HepG2 (cell line): Measurements from ENCODE around the gene ZNF714. TPM values are rescaled to one million over a fixed set of nuclear protein-coding genes. Genes with fewer than 3 reads are reported as not detected.

Experiments
- ARNTL ChIP-seq: sonication (generic); formaldehyde crosslinking; IDR thresholded peaks from 2 replicates; pipeline ENCODE4 v1.4.0; 2020; ENCODE audit warnings: mild to moderate bottlenecking, missing genetic modification reagents
- DDIT3 ChIP-seq: sonication (generic); formaldehyde crosslinking; IDR thresholded peaks from 2 replicates; pipeline ENCODE4 v1.4.0; 2020; ENCODE audit warnings: mild to moderate bottlenecking, missing genetic modification reagents
- DMAP1 ChIP-seq: IDR thresholded peaks from 2 replicates; pipeline ENCODE4 v1.6.1; 2016
- ETV6 ChIP-seq: sonication (generic); formaldehyde crosslinking; conservative IDR thresholded peaks from 2 replicates; pipeline ENCODE4 v1.4.0; 2020; ENCODE audit warnings: missing genetic modification reagents
- HOXA7 ChIP-seq: sonication (generic); formaldehyde crosslinking; IDR thresholded peaks from 2 replicates; pipeline ENCODE4 v1.8.1; 2022; ENCODE audit warnings: mild to moderate bottlenecking, missing genetic modification reagents, moderate library complexity
- KAT8 ChIP-seq: IDR thresholded peaks from 2 replicates; pipeline ENCODE4 v1.6.1; 2016; ENCODE audit warnings: missing genetic modification reagents, missing compliant biosample characterization
- KLF15 ChIP-seq: sonication (generic); formaldehyde crosslinking; IDR thresholded peaks from 2 replicates; pipeline ENCODE4 v1.8.1; 2023; ENCODE audit warnings: borderline replicate concordance, mild to moderate bottlenecking, inconsistent platforms, missing genetic modification reagents, mixed read lengths
- RFX1 ChIP-seq: fragments of 450-650 bp; IDR thresholded peaks from 2 replicates; pipeline ENCODE4 v1.6.1; 2017
- RXRB ChIP-seq: IDR thresholded peaks from 2 replicates; pipeline ENCODE4 v1.6.1; 2016; ENCODE audit warnings: borderline replicate concordance, missing genetic modification reagents, missing compliant biosample characterization
- SALL1 ChIP-seq: sonication (generic); formaldehyde crosslinking; IDR thresholded peaks from 2 replicates; pipeline ENCODE4 v1.8.0; 2022; ENCODE audit warnings: mild to moderate bottlenecking, missing genetic modification reagents
- TSC22D2 ChIP-seq: sonication (generic); formaldehyde crosslinking; IDR thresholded peaks from 2 replicates; pipeline ENCODE4 v1.5.1; 2020; ENCODE audit warnings: missing genetic modification reagents, mild to moderate bottlenecking, borderline replicate concordance
- ZNF3 ChIP-seq: IDR thresholded peaks from 2 replicates; pipeline ENCODE4 v1.7.0; 2017; ENCODE audit warnings: inconsistent platforms
- ZNF350 ChIP-seq: sonication (generic); formaldehyde crosslinking; IDR thresholded peaks from 2 replicates; pipeline ENCODE4 v1.4.0; 2020; ENCODE audit warnings: mild to moderate bottlenecking, low read depth, missing genetic modification reagents, borderline replicate concordance
- ZNF354B ChIP-seq: sonication (generic); formaldehyde crosslinking; IDR thresholded peaks from 2 replicates; pipeline ENCODE4 v1.8.0; 2022; ENCODE audit warnings: mild to moderate bottlenecking, missing genetic modification reagents
- ZNF562 ChIP-seq: sonication (generic); formaldehyde crosslinking; IDR thresholded peaks from 2 replicates; pipeline ENCODE4 v1.8.0; 2022; ENCODE audit warnings: missing genetic modification reagents, borderline replicate concordance
- ZNF563 ChIP-seq: sonication (generic); formaldehyde crosslinking; IDR thresholded peaks from 2 replicates; pipeline ENCODE4 v1.8.0; 2022; ENCODE audit warnings: mild to moderate bottlenecking, moderate library complexity, missing genetic modification reagents
- ZNF703 ChIP-seq: sonication (generic); formaldehyde crosslinking; IDR thresholded peaks from 2 replicates; pipeline ENCODE4 v1.5.1; 2020; ENCODE audit warnings: missing genetic modification reagents, mild to moderate bottlenecking, moderate library complexity, borderline replicate concordance
- ZNF879 ChIP-seq: sonication (generic); formaldehyde crosslinking; IDR thresholded peaks from 2 replicates; pipeline ENCODE4 v1.8.1; 2023; ENCODE audit warnings: missing genetic modification reagents
- polyA plus RNA-seq, 8 experiments: library from polyadenylated mRNA; depleted of rRNA in 3 of 8; stranded (reverse) in 7 of 8; unstranded in 1 of 8; fragments of >200 nt; fragmentation: Illumina TruSeq in 4 of 8; extraction: Trizol in 4 of 8; gene quantifications; 2 replicates each; pipeline versions ENCODE4 v1.2.1 to v1.2.3, GENCODE V29; 2011 to 2016; ENCODE audit warnings: low read depth in 4 of 8, missing spikeins in 1 of 8, mixed read lengths in 1 of 8; ENCODE audit not compliant: insufficient read depth in 1 of 8
- total RNA-seq, 5 experiments: library from RNA; depleted of rRNA; stranded (reverse); fragments of >200 nt; fragmentation: Illumina TruSeq; extraction: Trizol; gene quantifications; 2 replicates each; pipeline ENCODE4 v1.2.3, GENCODE V29; 2016; ENCODE audit warnings: low read depth in 1 of 5
- TF ChIP-seq, protein P1 (sequence below): sonication (generic); IDR thresholded peaks from 2 replicates; pipeline ENCODE4 v1.6.1; 2016; ENCODE audit warnings: low read depth, borderline replicate concordance
- TF ChIP-seq, protein P2 (sequence below): sonication (generic); formaldehyde crosslinking; IDR thresholded peaks from 2 replicates; pipeline ENCODE4 v1.9.0; 2021; ENCODE audit warnings: missing genetic modification reagents, mild to moderate bottlenecking, borderline replicate concordance
- TF ChIP-seq, protein P3 (sequence below), 2 experiments: fragments of 450-650 bp in 1 of 2; sonication (generic) in 1 of 2; formaldehyde crosslinking; IDR thresholded peaks; 2 replicates each; pipeline versions ENCODE4 v1.5.0 to v1.8.0; 2020 to 2022; ENCODE audit warnings: mild to moderate bottlenecking in 1 of 2, missing genetic modification reagents in 1 of 2
- TF ChIP-seq, protein P4 (sequence below): sonication (generic); formaldehyde crosslinking; IDR thresholded peaks from 2 replicates; pipeline ENCODE4 v1.4.0; 2020; ENCODE audit warnings: missing genetic modification reagents, borderline replicate concordance

Gene ZNF714
- total and polyA plus RNA-seq, 2 of the 13 experiments (the other 11 are each of a cell fraction or from before 2014, with no cell fraction given): 6.7 to 27.8 TPM

GRCh38 chr19:21141787-21142464 lies 59.9 kb downstream of the ZNF714 start, which contains the start of gene ZNF431 (continued):
- TF ChIP-seq, protein P1, sequence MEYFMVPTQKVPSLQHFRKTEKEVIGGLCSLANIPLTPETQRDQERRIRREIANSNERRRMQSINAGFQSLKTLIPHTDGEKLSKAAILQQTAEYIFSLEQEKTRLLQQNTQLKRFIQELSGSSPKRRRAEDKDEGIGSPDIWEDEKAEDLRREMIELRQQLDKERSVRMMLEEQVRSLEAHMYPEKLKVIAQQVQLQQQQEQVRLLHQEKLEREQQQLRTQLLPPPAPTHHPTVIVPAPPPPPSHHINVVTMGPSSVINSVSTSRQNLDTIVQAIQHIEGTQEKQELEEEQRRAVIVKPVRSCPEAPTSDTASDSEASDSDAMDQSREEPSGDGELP: peak; percentile 70; the same call in 1 of the 2 replicates
- TF ChIP-seq ZNF703 (CRISPR knock-in tag) (no peak), ARNTL (no peak), ZNF350 (peak; percentile 68; the same call in 1 of the 2 replicates), ZNF354B (no peak), ZNF879 (CRISPR knock-in tag) (no peak), KLF15 (no peak), ZNF563 (CRISPR knock-in tag) (no peak; the same call in 1 of the 2 replicates), ZNF3 (CRISPR knock-in tag) (no peak), ETV6 (0 out of 2 replicates have a peak, but pooled peaks have one; percentile 22), RFX1 (no peak), ZNF562 (CRISPR knock-in tag) (no peak), DMAP1 (CRISPR knock-in tag) (peak; percentile 46; the same call in 1 of the 2 replicates), DDIT3 (no peak), TSC22D2 (CRISPR knock-in tag) (no peak), KAT8 (peak; percentile 66; the same call in 1 of the 2 replicates), HOXA7 (no peak), SALL1 (CRISPR knock-in tag) (peak; percentile 76), RXRB (CRISPR knock-in tag) (no peak)
- TF ChIP-seq, protein P2, sequence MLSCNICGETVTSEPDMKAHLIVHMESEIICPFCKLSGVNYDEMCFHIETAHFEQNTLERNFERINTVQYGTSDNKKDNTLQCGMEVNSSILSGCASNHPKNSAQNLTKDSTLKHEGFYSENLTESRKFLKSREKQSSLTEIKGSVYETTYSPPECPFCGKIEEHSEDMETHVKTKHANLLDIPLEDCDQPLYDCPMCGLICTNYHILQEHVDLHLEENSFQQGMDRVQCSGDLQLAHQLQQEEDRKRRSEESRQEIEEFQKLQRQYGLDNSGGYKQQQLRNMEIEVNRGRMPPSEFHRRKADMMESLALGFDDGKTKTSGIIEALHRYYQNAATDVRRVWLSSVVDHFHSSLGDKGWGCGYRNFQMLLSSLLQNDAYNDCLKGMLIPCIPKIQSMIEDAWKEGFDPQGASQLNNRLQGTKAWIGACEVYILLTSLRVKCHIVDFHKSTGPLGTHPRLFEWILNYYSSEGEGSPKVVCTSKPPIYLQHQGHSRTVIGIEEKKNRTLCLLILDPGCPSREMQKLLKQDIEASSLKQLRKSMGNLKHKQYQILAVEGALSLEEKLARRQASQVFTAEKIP (CRISPR knock-in tag): no peak
- TF ChIP-seq, protein P3, sequence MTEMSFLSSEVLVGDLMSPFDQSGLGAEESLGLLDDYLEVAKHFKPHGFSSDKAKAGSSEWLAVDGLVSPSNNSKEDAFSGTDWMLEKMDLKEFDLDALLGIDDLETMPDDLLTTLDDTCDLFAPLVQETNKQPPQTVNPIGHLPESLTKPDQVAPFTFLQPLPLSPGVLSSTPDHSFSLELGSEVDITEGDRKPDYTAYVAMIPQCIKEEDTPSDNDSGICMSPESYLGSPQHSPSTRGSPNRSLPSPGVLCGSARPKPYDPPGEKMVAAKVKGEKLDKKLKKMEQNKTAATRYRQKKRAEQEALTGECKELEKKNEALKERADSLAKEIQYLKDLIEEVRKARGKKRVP (CRISPR knock-in tag; IDR thresholded peaks at IDR 0.05): no peak
- TF ChIP-seq, protein P4, sequence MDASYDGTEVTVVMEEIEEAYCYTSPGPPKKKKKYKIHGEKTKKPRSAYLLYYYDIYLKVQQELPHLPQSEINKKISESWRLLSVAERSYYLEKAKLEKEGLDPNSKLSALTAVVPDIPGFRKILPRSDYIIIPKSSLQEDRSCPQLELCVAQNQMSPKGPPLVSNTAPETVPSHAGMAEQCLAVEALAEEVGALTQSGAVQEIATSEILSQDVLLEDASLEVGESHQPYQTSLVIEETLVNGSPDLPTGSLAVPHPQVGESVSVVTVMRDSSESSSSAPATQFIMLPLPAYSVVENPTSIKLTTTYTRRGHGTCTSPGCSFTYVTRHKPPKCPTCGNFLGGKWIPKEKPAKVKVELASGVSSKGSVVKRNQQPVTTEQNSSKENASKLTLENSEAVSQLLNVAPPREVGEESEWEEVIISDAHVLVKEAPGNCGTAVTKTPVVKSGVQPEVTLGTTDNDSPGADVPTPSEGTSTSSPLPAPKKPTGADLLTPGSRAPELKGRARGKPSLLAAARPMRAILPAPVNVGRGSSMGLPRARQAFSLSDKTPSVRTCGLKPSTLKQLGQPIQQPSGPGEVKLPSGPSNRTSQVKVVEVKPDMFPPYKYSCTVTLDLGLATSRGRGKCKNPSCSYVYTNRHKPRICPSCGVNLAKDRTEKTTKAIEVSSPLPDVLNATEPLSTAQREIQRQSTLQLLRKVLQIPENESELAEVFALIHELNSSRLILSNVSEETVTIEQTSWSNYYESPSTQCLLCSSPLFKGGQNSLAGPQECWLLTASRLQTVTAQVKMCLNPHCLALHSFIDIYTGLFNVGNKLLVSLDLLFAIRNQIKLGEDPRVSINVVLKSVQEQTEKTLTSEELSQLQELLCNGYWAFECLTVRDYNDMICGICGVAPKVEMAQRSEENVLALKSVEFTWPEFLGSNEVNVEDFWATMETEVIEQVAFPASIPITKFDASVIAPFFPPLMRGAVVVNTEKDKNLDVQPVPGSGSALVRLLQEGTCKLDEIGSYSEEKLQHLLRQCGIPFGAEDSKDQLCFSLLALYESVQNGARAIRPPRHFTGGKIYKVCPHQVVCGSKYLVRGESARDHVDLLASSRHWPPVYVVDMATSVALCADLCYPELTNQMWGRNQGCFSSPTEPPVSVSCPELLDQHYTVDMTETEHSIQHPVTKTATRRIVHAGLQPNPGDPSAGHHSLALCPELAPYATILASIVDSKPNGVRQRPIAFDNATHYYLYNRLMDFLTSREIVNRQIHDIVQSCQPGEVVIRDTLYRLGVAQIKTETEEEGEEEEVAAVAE (CRISPR knock-in tag): no peak
